K562 (cell line): ENCODE results near the gene SLC1A2. TPM values are rescaled to one million over a fixed set of nuclear protein-coding genes. Genes with fewer than 3 reads are reported as not detected.

ENCODE experiments used
- ATAC-seq: fragments of 200-7000 bp; cut with Tn5 transposase; 3 replicates; pipeline ENCODE4 v1.9.1; 2020; ENCODE audit warnings: moderate library complexity
- BruUV-seq: library from RNA; stranded (reverse); fragments of 400-500 nt; replicated peaks from 2 replicates; lab custom pipeline; 2021; lab: Mats Ljungman, UMichigan
- CTCF ChIA-PET: fragments of 300-600 bp; formaldehyde crosslinking; extraction: SDS; loops from one replicate; lab custom pipeline; 2021; ENCODE audit warnings: low intra/inter-chr PET ratio; lab: Yijun Ruan, JAX
- POLR2A ChIA-PET: fragments of 300-600, 350-650 bp; sonication (Branson Sonifier 250); formaldehyde crosslinking; extraction: SDS; loops from one replicate; lab custom pipeline; 2021; ENCODE audit warnings: antibody characterized with exemption, inconsistent platforms; lab: Yijun Ruan, JAX
- DNase-seq, 4 experiments: peaks; one replicate each; pipeline versions ENCODE4 v3.0.0 to v3.0.0-alpha.2; 2011 to 2018; ENCODE audit warnings: low spot score in 3 of 4, mixed read lengths in 3 of 4; ENCODE audit errors: extremely low read depth in 1 of 4
- FAIRE-seq: peaks from 2 replicates; lab custom pipeline; 2011; peaks lifted over from hg19 to GRCh38; lab: Jason Lieb, UNC
- H2AFZ ChIP-seq: 2 replicates; pipeline ENCODE4 v1.6.0; 2011; ENCODE audit warnings: low read depth, low read length, control low read depth, inconsistent platforms
- H3K27ac ChIP-seq: fragments of 200-600 bp; 3 replicates; pipeline ENCODE4 v1.8.0; 2011; ENCODE audit warnings: low read depth, mild to moderate bottlenecking, control low read depth, inconsistent platforms, low read length, moderate library complexity, mixed read lengths; ENCODE audit errors: extremely low read depth
- H3K27me3 ChIP-seq, 2 experiments: fragments of 300-600 bp in 1 of 2; 2 replicates in 1 of 2; 3 replicates in 1 of 2; pipeline versions ENCODE4 v1.6.0 to v1.8.0; 2011; ENCODE audit warnings: inconsistent platforms in 2 of 2, low read length in 2 of 2, mild to moderate bottlenecking in 1 of 2, mixed read lengths in 1 of 2, moderate library complexity in 1 of 2; ENCODE audit not compliant: control insufficient read depth in 2 of 2, insufficient read depth in 2 of 2
- H3K36me3 ChIP-seq: fragments of 300-600 bp; 3 replicates; pipeline ENCODE4 v1.8.0; 2011; ENCODE audit warnings: mild to moderate bottlenecking, low read length, inconsistent platforms; ENCODE audit not compliant: control insufficient read depth, insufficient read depth
- H3K4me1 ChIP-seq, 2 experiments: fragments of 200-600 bp in 1 of 2; replicated peaks in 1 of 2; 2 replicates in 1 of 2; 3 replicates in 1 of 2; pipeline versions ENCODE4 v1.5.1 to v1.8.0; 2011; ENCODE audit warnings: inconsistent platforms in 2 of 2, low read length in 2 of 2, mild to moderate bottlenecking in 1 of 2, mixed read lengths in 1 of 2, moderate library complexity in 1 of 2; ENCODE audit not compliant: control insufficient read depth in 2 of 2, insufficient read depth in 2 of 2
- H3K4me2 ChIP-seq: 2 replicates; pipeline ENCODE4 v1.6.1; 2011; ENCODE audit warnings: low read length, control low read depth, inconsistent platforms, mixed read lengths; ENCODE audit not compliant: insufficient read depth
- H3K4me3 ChIP-seq: fragments of 200-600 bp; sonication (generic), shearing (Covaris generic); 2 replicates; pipeline ENCODE4 v1.5.1; 2016; ENCODE audit warnings: control low read depth, inconsistent platforms
- H3K79me2 ChIP-seq: fragments of 200-600 bp; 3 replicates; pipeline ENCODE4 v1.8.0; 2011; ENCODE audit warnings: low read length, inconsistent platforms; ENCODE audit not compliant: control insufficient read depth, insufficient read depth
- H3K9ac ChIP-seq, 2 experiments: 2 replicates each; pipeline versions ENCODE4 v1.6.0 to v1.6.1; 2011; ENCODE audit warnings: low read depth in 2 of 2, low read length in 2 of 2, control low read depth in 1 of 2, inconsistent platforms in 1 of 2, mild to moderate bottlenecking in 1 of 2, mixed read lengths in 1 of 2; ENCODE audit not compliant: insufficient read depth in 1 of 2
- H3K9me1 ChIP-seq: one replicate; pipeline ENCODE4 v1.6.0; 2011; ENCODE audit warnings: inconsistent platforms, mild to moderate bottlenecking, low read length, moderate library complexity; ENCODE audit not compliant: control insufficient read depth, insufficient read depth
- H3K9me3 ChIP-seq: replicated peaks from 2 replicates; pipeline ENCODE4 v1.5.1; 2011; ENCODE audit warnings: low read depth, low read length, inconsistent platforms; ENCODE audit not compliant: control insufficient read depth, insufficient read depth
- H4K20me1 ChIP-seq: replicated peaks from 2 replicates; pipeline ENCODE4 v1.6.1; 2011; ENCODE audit warnings: low read length, inconsistent platforms, mixed read lengths; ENCODE audit not compliant: control insufficient read depth, insufficient read depth
- FOSL1 ChIP-seq: fragments of 200-800 bp; sonication (Bioruptor generic); conservative IDR thresholded peaks from 2 replicates; pipeline ENCODE4 v1.6.1; 2016; ENCODE audit warnings: missing genetic modification characterization, missing compliant biosample characterization
- HNRNPUL1 ChIP-seq: fragments of 200-400 bp; formaldehyde crosslinking; IDR thresholded peaks from 2 replicates; pipeline ENCODE4 v1.6.1; 2017; ENCODE audit warnings: low read length
- RFX1 ChIP-seq: fragments of 450-650 bp; IDR thresholded peaks from 2 replicates; pipeline ENCODE4 v1.6.1; 2016; ENCODE audit warnings: mild to moderate bottlenecking, moderate library complexity
- WGBS: fragments of 100-300 bp; shearing (Covaris generic); methylation state at CpG from one replicate; pipeline ENCODE4 v1.1.6; 2016; ENCODE audit warnings: low coverage, mixed read lengths; ENCODE audit not compliant: insufficient coverage; ENCODE audit errors: missing lambda C conversion rate; 5-methylcytosine and 5-hydroxymethylcytosine counted together
- in situ Hi-C: fragments of 300-500 bp; cut with MboI; formaldehyde crosslinking; loops from 4 replicates; pipeline ENCODE4 v1.15.0; 2018; ENCODE audit warnings: inconsistent platforms, mixed read lengths
- intact Hi-C: fragments of 100-400 bp; cut with micrococcal nuclease; formaldehyde crosslinking; loops from 2 replicates; pipeline ENCODE4 v1.14.2; 2022
- polyA plus RNA-seq, 8 experiments: library from polyadenylated mRNA; depleted of rRNA in 4 of 8; stranded (reverse) in 5 of 8; unstranded in 3 of 8; fragments of >200 nt; fragmentation: Nextera tagmentation in 2 of 8; fragmentation: Illumina TruSeq in 1 of 8; extraction: Ambion mirVana in 2 of 8; extraction: Trizol in 1 of 8; gene quantifications; 2 replicates each; pipeline versions ENCODE4 v1.2.1 to v1.2.3, GENCODE V29; 2011 to 2014; ENCODE audit warnings: inconsistent platforms in 1 of 8, missing spikeins in 1 of 8
- total RNA-seq, 7 experiments: library from RNA; depleted of rRNA in 6 of 7; stranded (reverse); fragments of >200 nt in 6 of 7; fragmentation: Illumina TruSeq in 2 of 7; extraction: Trizol in 2 of 7; gene quantifications; 2 replicates each; pipeline versions ENCODE4 v1.2.1 to v1.2.3, GENCODE V29; 2011 to 2021; ENCODE audit warnings: low replicate concordance in 1 of 7
- TF ChIP-seq, protein P1 (sequence below): fragments of 250-450 bp; sonication (Bioruptor Pico); IDR thresholded peaks from 2 replicates; pipeline ENCODE4 v1.8.0; 2021; ENCODE audit warnings: borderline replicate concordance, mild to moderate bottlenecking, moderate library complexity; ENCODE audit not compliant: poor library complexity, severe bottlenecking

Gene SLC1A2
- total and polyA plus RNA-seq, 9 of the 15 experiments (the other 6 are each of a cell fraction or from before 2014, with no cell fraction given), result 0.03 to 0.07 (median 0.04) TPM; not detected in 5

DNA sequence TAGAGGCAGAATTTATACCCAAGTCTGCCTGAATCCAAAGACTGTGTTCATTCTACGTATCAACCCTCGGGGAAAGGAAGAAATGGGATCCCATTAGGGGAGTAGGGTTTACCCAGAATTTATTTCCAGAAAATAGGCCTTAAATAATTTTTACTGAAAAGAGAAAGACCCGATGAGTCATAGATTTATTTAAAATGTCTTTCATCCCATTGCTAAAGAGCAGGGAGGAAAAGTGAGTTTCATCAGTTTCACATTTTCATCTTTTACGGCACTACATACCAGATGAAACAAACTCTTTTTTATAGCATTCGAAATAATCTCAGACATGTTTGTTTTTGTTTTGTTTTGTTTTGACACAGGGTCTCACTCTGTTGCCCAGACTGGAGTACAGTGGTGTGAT, 31.3 kb downstream of the SLC1A2 start:
- intact Hi-C loops (no loop called here), in situ Hi-C loops (no loop called here)
- Histone ChIP-seq H3K27ac (no peak overlapping the region), H3K9ac (no peak overlapping the region), H3K4me1 (no peaks in the 10 kb centered on the region), H4K20me1 (no peaks in the 10 kb centered on the region), H3K4me2 (no peak overlapping the region), H3K36me3 (no peaks in the 10 kb centered on the region), H3K79me2 (no peaks in the 10 kb centered on the region), H3K4me3 (no peak overlapping the region), H3K9me3 (no peaks in the 10 kb centered on the region), H3K9me1 (no peaks in the 10 kb centered on the region), H3K27me3 (peaks cover 0 to 7% of the 10 kb centered on the region in 2 experiments; a peak in 4 of 5 replicates), H2AFZ (no peak overlapping the region)
- ChIA-PET POLR2A (interaction anchor here (0.5 kb wide), 1 partner anchor 191 kb away, joined by 3 read pairs; no protein-coding TSS in a partner anchor), CTCF (no interaction called here)
- no TSS peak for BruUV-seq
- DNase-seq, result no peak
- WGBS, result 6% methylated on average over 5 of the region's 5 CpGs
- ATAC-seq, result no peak
- FAIRE-seq, result peak; percentile 69
- TF ChIP-seq HNRNPUL1 (no peak), FOSL1 (0 out of 2 replicates have a peak, but pooled peaks have one; percentile 25)

GRCh38 chr11:35387111-35387982, 32.0 kb downstream of the SLC1A2 start:
- Histone ChIP-seq H3K4me3 (no peak overlapping the region), H3K9me1 (no peaks in the 10 kb centered on the region), H3K79me2 (no peaks in the 10 kb centered on the region)
- DNase-seq (no peak), FAIRE-seq (no peak)
- POLR2A ChIA-PET, result no interaction called here
- TF ChIP-seq, protein P1, sequence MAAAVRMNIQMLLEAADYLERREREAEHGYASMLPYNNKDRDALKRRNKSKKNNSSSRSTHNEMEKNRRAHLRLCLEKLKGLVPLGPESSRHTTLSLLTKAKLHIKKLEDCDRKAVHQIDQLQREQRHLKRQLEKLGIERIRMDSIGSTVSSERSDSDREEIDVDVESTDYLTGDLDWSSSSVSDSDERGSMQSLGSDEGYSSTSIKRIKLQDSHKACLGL (CRISPR knock-in tag), result no peak
- peak; percentile 87 for TF ChIP-seq RFX1
- TF ChIP-seq, all 486 proteins: peak for 1
- H3K27me3 ChIP-seq, result peaks cover 0 to 6% of the 10 kb centered on the region in 2 experiments; a peak in 3 of 5 replicates
- H3K9ac ChIP-seq, result no peak overlapping the region
- in situ Hi-C loops (no loop called here), intact Hi-C loops (no loop called here)
- CTCF ChIA-PET, result no interaction called here
- no TSS peak for BruUV-seq
- H2AFZ ChIP-seq, result no peak overlapping the region
- H3K36me3 ChIP-seq, result no peaks in the 10 kb centered on the region
- no peak overlapping the region for H3K27ac ChIP-seq
- 0% methylated on average over 4 of the region's 4 CpGs for WGBS
- no peaks in the 10 kb centered on the region for H3K4me1 ChIP-seq
- no peak overlapping the region for H3K4me2 ChIP-seq
- ATAC-seq, result no peak
- H3K9me3 ChIP-seq, result no peaks in the 10 kb centered on the region
- no peaks in the 10 kb centered on the region for H4K20me1 ChIP-seq
